IgD-negative memory B cell (primary cell): ENCODE data around the gene LRP6. TPM values are rescaled to one million over a fixed set of nuclear protein-coding genes. Genes with fewer than 3 reads are reported as not detected.
"Not testable (repeated sequence)": the region's sequence is repeated elsewhere in the genome, so short reads cannot be mapped to it uniquely, and the experiment has no call there.

Source experiments
- H3K27ac Mint-ChIP-seq, 3 donors: one replicate each; pipeline ENCODE4 v1.8.0; 2020 to 2022; ENCODE audit warnings: mild to moderate bottlenecking in 3 of 3, mixed read lengths in 3 of 3, moderate library complexity in 1 of 3
- H3K27me3 Mint-ChIP-seq: one replicate; pipeline ENCODE4 v1.8.0; 2021; ENCODE audit warnings: mixed read lengths
- H3K36me3 Mint-ChIP-seq: one replicate; pipeline ENCODE4 v1.8.0; 2020; ENCODE audit warnings: mild to moderate bottlenecking, mixed read lengths
- H3K4me1 Mint-ChIP-seq, 3 donors: one replicate each; pipeline ENCODE4 v1.8.0; 2020 to 2022; ENCODE audit warnings: mixed read lengths in 3 of 3, mild to moderate bottlenecking in 1 of 3
- H3K4me3 Mint-ChIP-seq, 4 donors: one replicate each; pipeline ENCODE4 v1.8.0; 2020 to 2022; ENCODE audit warnings: mild to moderate bottlenecking in 4 of 4, mixed read lengths in 4 of 4, moderate library complexity in 3 of 4
- H3K9me3 Mint-ChIP-seq, 3 donors: one replicate each; pipeline ENCODE4 v1.8.0; 2020 to 2021; ENCODE audit warnings: mixed read lengths in 3 of 3, mild to moderate bottlenecking in 1 of 3
- polyA plus RNA-seq: library from polyadenylated mRNA; unstranded; fragments of 300-500 nt; fragmentation: Illumina TruSeq; gene quantifications from one replicate; pipeline ENCODE4 v1.2.3, GENCODE V29; 2021

LRP6 gene
- polyA plus RNA-seq, 1 donor from 2014 or later: not detected

DNA sequence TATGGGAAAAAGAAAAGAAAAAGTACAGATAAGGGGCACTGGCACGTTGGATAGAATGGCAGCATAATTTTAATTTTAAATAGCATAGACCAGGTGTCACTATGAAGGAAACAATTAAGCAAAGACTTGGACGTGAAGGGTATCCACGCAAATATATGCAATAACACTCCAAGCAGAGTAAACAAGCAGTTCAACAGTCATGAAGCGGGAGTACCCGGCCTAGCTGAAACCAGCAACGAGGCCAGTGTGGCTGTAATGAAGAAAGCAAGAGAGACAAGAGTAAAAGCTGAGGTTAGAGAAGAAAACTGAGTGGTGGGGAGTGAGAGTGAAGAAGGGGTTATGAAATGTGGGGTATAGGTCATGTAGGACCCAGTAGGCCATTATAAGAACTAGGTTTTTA is 110.7 kb downstream of the LRP6 start:
- Mint-ChIP-seq H3K27ac (no peak overlapping the region), H3K4me3 (no peak overlapping the region), H3K9me3 (no peaks in the 10 kb centered on the region), H3K4me1 (no peaks in the 10 kb centered on the region), H3K36me3 (no peaks in the 10 kb centered on the region), H3K27me3 (peaks cover 2% of the 10 kb centered on the region)

- Mint-ChIP-seq H3K4me3 (no peak overlapping the region), H3K9me3 (no peaks in the 10 kb centered on the region), H3K27me3 (peaks cover under 1% of the 10 kb centered on the region), H3K36me3 (no peaks in the 10 kb centered on the region), H3K27ac (no peak overlapping the region), H3K4me1 (no peaks in the 10 kb centered on the region)
These were observed 113.2 kb downstream of the LRP6 start for GRCh38 chr12:12153596-12153995.

GRCh38 chr12:12147111-12147510 is 119.7 kb downstream of the LRP6 start:
- Mint-ChIP-seq H3K36me3 (no peaks in the 10 kb centered on the region), H3K27ac (no peak overlapping the region), H3K9me3 (no peaks in the 10 kb centered on the region), H3K4me3 (no peak overlapping the region), H3K27me3 (no peaks in the 10 kb centered on the region), H3K4me1 (no peaks in the 10 kb centered on the region)

- not testable (repeated sequence) for H3K36me3 Mint-ChIP-seq
- H3K27ac Mint-ChIP-seq: peak overlapping the region in 1 of 3 donors; percentile 44
These were observed 122.3 kb downstream of the LRP6 start for GRCh38 chr12:12144531-12144930.

DNA sequence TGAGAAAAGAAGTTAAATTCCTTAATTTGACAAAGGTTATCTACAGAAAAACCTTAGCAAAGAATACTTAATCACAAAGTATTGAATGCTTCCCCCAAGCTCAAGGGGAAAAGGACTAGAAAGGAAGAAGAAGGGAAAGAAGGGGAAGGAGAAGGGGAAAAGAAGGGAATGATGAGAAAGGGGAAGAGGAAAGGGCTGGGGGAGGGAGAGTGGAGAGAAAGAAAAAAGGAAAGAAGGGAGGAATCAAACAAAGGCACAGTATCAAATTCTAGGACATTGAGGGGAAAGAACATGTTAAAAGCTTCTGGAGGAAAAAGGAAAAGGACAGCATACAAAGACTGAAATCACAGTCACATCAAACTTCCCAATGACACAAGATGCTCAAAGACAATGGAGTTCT is 125.8 kb downstream of the LRP6 start:
- peaks cover 4% of the 10 kb centered on the region for H3K27me3 Mint-ChIP-seq
- H3K27ac Mint-ChIP-seq: no peak overlapping the region
- H3K4me3 Mint-ChIP-seq: no peak overlapping the region
- H3K4me1 Mint-ChIP-seq: no peaks in the 10 kb centered on the region
- no peaks in the 10 kb centered on the region for H3K9me3 Mint-ChIP-seq
- no peaks in the 10 kb centered on the region for H3K36me3 Mint-ChIP-seq

More at GRCh38 chr12:12144531-12144930, 122.3 kb downstream of the LRP6 start:
- H3K9me3 Mint-ChIP-seq, H3K4me3 Mint-ChIP-seq, H3K4me1 Mint-ChIP-seq, H3K27me3 Mint-ChIP-seq: not testable (repeated sequence)

DNA sequence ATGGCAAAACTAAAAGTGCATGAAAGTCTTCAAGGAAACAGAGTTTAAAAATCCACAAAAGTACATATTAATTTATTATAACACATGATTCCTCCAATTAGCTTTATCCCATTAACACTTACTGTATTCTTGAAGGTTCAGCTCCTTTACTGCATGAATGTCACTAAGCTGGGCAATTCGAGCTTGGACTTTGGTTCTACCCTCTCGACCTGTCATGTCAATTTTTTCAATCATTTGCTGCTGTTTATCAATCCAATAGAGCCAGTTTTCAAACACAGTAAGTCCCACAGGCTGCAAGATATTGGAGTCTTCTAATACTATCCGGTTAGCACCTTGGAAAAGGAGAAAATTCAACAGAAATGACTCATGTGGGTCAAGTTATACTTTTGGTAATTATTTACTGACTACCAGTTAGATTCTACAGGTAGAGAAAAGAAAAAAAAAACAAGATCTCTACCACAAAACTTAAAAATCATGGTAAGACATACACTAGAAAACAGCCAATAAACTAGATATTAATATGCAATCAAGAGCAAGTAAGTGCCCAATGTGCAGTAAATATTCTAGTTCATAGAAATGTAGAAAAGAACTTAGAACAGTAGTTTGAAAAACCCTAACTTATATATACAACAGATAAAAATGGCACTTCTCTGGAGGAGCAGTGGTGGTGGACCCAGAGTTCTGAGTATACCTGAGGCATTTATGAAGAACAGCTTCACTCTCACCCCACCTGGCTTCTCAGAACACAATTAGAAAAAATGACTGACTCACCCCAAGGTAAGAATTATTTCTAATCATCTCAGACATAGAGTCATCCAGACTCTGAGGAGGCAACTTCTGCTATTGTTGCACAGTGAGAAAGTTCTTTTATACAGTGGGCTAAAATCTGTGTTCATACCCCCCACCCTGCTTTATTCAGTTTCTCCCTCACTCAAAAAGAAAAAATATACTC is 128.4 kb downstream of the LRP6 start:
- H3K36me3 Mint-ChIP-seq: peaks cover 2% of the 10 kb centered on the region
- H3K4me3 Mint-ChIP-seq: no peak overlapping the region
- no peak overlapping the region for H3K27ac Mint-ChIP-seq
- H3K4me1 Mint-ChIP-seq: no peaks in the 10 kb centered on the region
- no peaks in the 10 kb centered on the region for H3K9me3 Mint-ChIP-seq
- peaks cover 4% of the 10 kb centered on the region for H3K27me3 Mint-ChIP-seq

DNA sequence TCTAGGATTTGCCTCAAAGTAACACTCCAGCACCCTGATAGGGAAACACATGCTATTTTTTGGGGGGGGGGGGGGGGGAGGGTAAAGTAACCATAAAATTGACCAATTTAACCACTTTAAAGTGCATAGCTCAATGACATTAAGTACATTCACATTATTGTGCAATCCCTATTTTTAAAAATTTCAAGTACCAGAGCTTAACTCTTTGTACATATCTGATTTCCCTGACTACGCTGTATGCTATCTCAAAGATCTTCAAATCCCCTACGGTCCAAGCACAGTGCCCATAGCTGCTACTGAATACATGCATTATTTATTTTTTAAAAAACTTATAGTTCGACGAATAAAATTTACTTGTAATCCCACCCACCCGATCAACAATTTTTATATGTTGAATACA is 133.1 kb downstream of the LRP6 start:
- H3K4me1 Mint-ChIP-seq: no peaks in the 10 kb centered on the region
- peaks cover 2% of the 10 kb centered on the region for H3K36me3 Mint-ChIP-seq
- H3K27ac Mint-ChIP-seq: no peak overlapping the region
- H3K9me3 Mint-ChIP-seq: no peaks in the 10 kb centered on the region
- H3K27me3 Mint-ChIP-seq: peaks cover 6% of the 10 kb centered on the region
- H3K4me3 Mint-ChIP-seq: no peak overlapping the region

GRCh38 chr12:12133259-12133658 is 133.6 kb downstream of the LRP6 start:
- H3K36me3 Mint-ChIP-seq: peaks cover 2% of the 10 kb centered on the region
- H3K27me3 Mint-ChIP-seq: peaks cover 3% of the 10 kb centered on the region
- H3K27ac Mint-ChIP-seq: no peak overlapping the region
- H3K9me3 Mint-ChIP-seq: no peaks in the 10 kb centered on the region
- H3K4me3 Mint-ChIP-seq: no peak overlapping the region
- no peaks in the 10 kb centered on the region for H3K4me1 Mint-ChIP-seq

- Mint-ChIP-seq H3K4me1 (no peaks in the 10 kb centered on the region), H3K9me3 (no peaks in the 10 kb centered on the region), H3K27me3 (peaks cover 2% of the 10 kb centered on the region), H3K27ac (no peak overlapping the region), H3K4me3 (no peak overlapping the region), H3K36me3 (no peaks in the 10 kb centered on the region)
These were observed 138.2 kb downstream of the LRP6 start for GRCh38 chr12:12128670-12129069.

DNA sequence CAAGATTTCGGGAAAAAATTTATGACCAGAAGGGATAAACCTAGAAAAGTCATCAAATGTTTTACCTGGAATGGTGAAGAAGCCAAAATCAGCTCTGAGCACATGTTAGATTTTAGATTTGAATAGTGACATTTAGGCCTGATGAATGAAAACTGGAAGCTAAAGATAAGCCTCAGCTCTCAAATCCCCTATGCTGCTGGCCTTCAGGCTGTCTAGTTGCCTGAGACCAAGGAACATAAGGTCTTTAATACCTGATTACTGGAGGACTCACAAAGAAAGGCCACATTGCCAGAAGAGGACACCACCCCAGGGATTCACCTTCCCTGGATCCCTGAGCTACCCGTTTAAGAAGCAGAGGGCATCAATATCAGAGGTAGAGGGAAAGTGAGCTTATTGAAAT is 139.5 kb downstream of the LRP6 start:
- Mint-ChIP-seq H3K27me3 (peaks cover 2% of the 10 kb centered on the region), H3K4me3 (no peak overlapping the region), H3K27ac (no peak overlapping the region), H3K4me1 (no peaks in the 10 kb centered on the region), H3K36me3 (no peaks in the 10 kb centered on the region), H3K9me3 (no peaks in the 10 kb centered on the region)

DNA sequence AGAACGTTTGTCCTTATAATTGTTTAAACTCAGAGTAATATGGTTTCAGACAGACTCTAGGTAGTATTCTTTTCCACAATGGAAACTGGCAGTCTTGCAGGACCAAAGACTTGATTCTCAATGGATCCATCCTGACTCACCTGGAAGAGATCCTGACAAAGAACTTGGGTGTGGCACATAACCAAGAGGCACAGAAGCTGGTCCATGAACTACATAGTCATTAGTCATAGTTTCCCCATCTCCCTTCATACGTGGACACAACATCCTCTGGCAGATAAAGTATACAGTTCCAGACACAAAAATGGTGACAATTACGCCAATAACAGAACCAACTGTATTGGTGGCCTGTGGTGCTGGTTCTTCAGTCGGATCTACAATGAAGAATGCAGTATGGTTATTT is 140.3 kb downstream of the LRP6 start:
- Mint-ChIP-seq H3K9me3 (no peaks in the 10 kb centered on the region), H3K27me3 (peaks cover 2% of the 10 kb centered on the region), H3K4me3 (no peak overlapping the region), H3K36me3 (no peaks in the 10 kb centered on the region), H3K4me1 (no peaks in the 10 kb centered on the region), H3K27ac (no peak overlapping the region)

- Mint-ChIP-seq H3K4me3 (no peak overlapping the region), H3K36me3 (no peaks in the 10 kb centered on the region), H3K9me3 (no peaks in the 10 kb centered on the region), H3K27ac (no peak overlapping the region), H3K4me1 (no peaks in the 10 kb centered on the region), H3K27me3 (no peaks in the 10 kb centered on the region)
These were observed 143.7 kb downstream of the LRP6 start for GRCh38 chr12:12123036-12123604.

GRCh38 chr12:12121061-12121460 is 145.8 kb downstream of the LRP6 start:
- Mint-ChIP-seq H3K9me3 (no peaks in the 10 kb centered on the region), H3K36me3 (no peaks in the 10 kb centered on the region), H3K4me3 (no peak overlapping the region), H3K4me1 (no peaks in the 10 kb centered on the region), H3K27me3 (no peaks in the 10 kb centered on the region), H3K27ac (no peak overlapping the region)

GRCh38 chr12:12116677-12117076 is 150.2 kb downstream of the LRP6 start:
- no peak overlapping the region for H3K27ac Mint-ChIP-seq
- H3K4me3 Mint-ChIP-seq: no peak overlapping the region
- peaks cover 0 to 2% (median 0%) of the 10 kb centered on the region in 3 donors for H3K9me3 Mint-ChIP-seq
- no peaks in the 10 kb centered on the region for H3K36me3 Mint-ChIP-seq
- no peaks in the 10 kb centered on the region for H3K4me1 Mint-ChIP-seq
- H3K27me3 Mint-ChIP-seq: peaks cover 5% of the 10 kb centered on the region

GRCh38 chr12:12115514-12115913 is 151.3 kb downstream of the LRP6 start:
- peaks cover 5% of the 10 kb centered on the region for H3K27me3 Mint-ChIP-seq
- H3K36me3 Mint-ChIP-seq: no peaks in the 10 kb centered on the region
- no peaks in the 10 kb centered on the region for H3K4me1 Mint-ChIP-seq
- H3K27ac Mint-ChIP-seq: no peak overlapping the region
- H3K4me3 Mint-ChIP-seq: no peak overlapping the region
- H3K9me3 Mint-ChIP-seq: peaks cover 0 to 2% (median 0%) of the 10 kb centered on the region in 3 donors
